Vagina (tissue), 2 donors: ENCODE data around the gene CPNE1. TPM values are rescaled to one million over a fixed set of nuclear protein-coding genes. Genes with fewer than 3 reads are reported as not detected.

Source experiments
- DNase-seq, 2 donors: peaks; one replicate each; pipeline ENCODE4 v3.0.0-alpha.2; 2017; ENCODE audit errors: extremely low spot score in 2 of 2
- H3K27ac ChIP-seq: fragments of 200-600 bp; sonication (generic); one replicate; pipeline ENCODE4 v1.5.1; 2019
- H3K27me3 ChIP-seq: fragments of 200-600 bp; sonication (generic); one replicate; pipeline ENCODE4 v1.5.1; 2019
- H3K36me3 ChIP-seq, 2 donors: fragments of 200-600 bp; sonication (generic); one replicate each; pipeline ENCODE4 v1.5.1; 2017 to 2019
- H3K4me1 ChIP-seq: fragments of 200-600 bp; sonication (generic); one replicate; pipeline ENCODE4 v1.5.1; 2019
- H3K4me3 ChIP-seq, 2 donors: fragments of 200-600 bp; sonication (generic); 1 replicate in 1 of 2; 2 replicates in 1 of 2; pipeline ENCODE4 v1.5.1; 2016 to 2019
- H3K9me3 ChIP-seq: fragments of 200-600 bp; sonication (generic); one replicate; pipeline ENCODE4 v1.5.1; 2019
- CTCF ChIP-seq, 3 experiments: fragments of 450-650 bp in 2 of 3; fragments of 200-600 bp in 1 of 3; sonication (generic) in 1 of 3; IDR thresholded peaks; one replicate each; pipeline ENCODE4 v1.5.1; 2017 to 2019; ENCODE audit warnings: antibody characterized with exemption in 3 of 3, mild to moderate bottlenecking in 2 of 3, moderate library complexity in 2 of 3
- POLR2A ChIP-seq, 2 donors: fragments of 450-650 bp; IDR thresholded peaks; one replicate each; pipeline ENCODE4 v1.6.1; 2017; ENCODE audit warnings: antibody characterized with exemption in 2 of 2, mild to moderate bottlenecking in 2 of 2, moderate library complexity in 2 of 2
- POLR2AphosphoS5 ChIP-seq, 2 donors: sonication (generic); formaldehyde crosslinking; IDR thresholded peaks; one replicate each; pipeline ENCODE4 v1.9.0; 2017; ENCODE audit warnings: antibody characterized with exemption in 2 of 2, mild to moderate bottlenecking in 2 of 2, low read depth in 1 of 2; ENCODE audit not compliant: insufficient read depth in 1 of 2
- intact Hi-C: fragments of 100-400 bp; cut with DNase I; formaldehyde crosslinking; loops from one replicate; pipeline ENCODE4 v1.15.1; 2023
- total RNA-seq: library from RNA; depleted of rRNA; stranded (reverse); fragments of >200 nt; gene quantifications from one replicate; pipeline ENCODE4 v1.2.3, GENCODE V29; 2016

The CPNE1 gene
- total RNA-seq, 1 donor from 2014 or later: 149 TPM

DNA sequence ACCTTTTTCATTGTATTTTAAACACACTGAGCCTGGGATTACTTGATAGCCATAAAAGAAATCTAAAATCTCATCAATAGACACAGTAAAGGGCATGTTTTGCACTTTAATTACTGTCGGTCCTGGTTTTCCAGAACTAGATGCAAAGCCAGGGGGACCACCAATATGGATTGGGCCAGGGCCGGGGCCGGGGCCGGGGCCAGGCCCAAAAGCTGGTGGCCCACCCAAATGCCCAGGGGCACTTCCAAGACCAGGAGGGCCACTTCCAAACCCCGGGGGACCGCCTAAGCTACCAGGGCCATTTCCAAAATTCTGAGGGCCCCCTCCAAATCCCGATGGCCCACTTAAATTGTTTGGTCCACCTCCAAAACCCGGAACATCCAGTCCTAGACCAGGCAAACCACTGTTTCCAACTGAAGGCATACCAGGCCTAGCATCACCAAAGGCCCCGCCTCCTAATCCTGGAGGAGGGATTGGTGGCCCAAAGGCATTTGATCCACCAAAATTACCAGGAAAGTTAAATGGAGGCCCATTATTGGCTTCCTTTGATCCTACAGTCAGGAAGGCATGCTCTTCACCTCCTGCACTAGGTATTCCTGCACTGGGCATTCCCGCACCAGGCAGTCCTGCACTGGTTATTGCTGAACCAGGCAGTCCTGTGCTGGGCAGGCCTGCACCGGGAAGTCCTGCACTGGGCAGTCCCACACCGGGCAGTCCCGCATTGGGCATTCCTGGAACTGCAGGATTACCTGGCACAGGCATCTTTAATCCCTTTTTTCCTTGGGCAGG is 11.9 kb downstream of the CPNE1 start:
- H3K9me3 ChIP-seq: no peaks in the 10 kb centered on the region
- TF ChIP-seq POLR2A (IDR thresholded peaks at IDR 0.05): no peak
- no peak for TF ChIP-seq CTCF (IDR thresholded peaks at IDR 0.05)
- DNase-seq: no peak
- peaks cover 0 to 30% of the 10 kb centered on the region in 2 donors for H3K36me3 ChIP-seq
- intact Hi-C loops: no loop called here
- H3K27me3 ChIP-seq: no peaks in the 10 kb centered on the region
- no peak overlapping the region for H3K4me3 ChIP-seq
- no peak overlapping the region for H3K27ac ChIP-seq
- H3K4me1 ChIP-seq: peaks cover 56% of the 10 kb centered on the region

GRCh38 chr20:35651958-35652357 is 12.7 kb downstream of the CPNE1 start:
- Histone ChIP-seq H3K4me3 (no peak overlapping the region), H3K4me1 (peaks cover 47% of the 10 kb centered on the region), H3K9me3 (no peaks in the 10 kb centered on the region), H3K27me3 (no peaks in the 10 kb centered on the region), H3K36me3 (peaks cover 0 to 30% of the 10 kb centered on the region in 2 donors), H3K27ac (no peak overlapping the region)
- no peak for DNase-seq
- TF ChIP-seq POLR2A (IDR thresholded peaks at IDR 0.05) (no peak), POLR2AphosphoS5 (IDR thresholded peaks at IDR 0.05; ENCODE audit: insufficient read depth in 1 of 2, low read depth in 1 of 2) (no peak), CTCF (IDR thresholded peaks at IDR 0.05) (no peak)
- intact Hi-C loops: no loop called here

- intact Hi-C loops: no loop called here
- Histone ChIP-seq H3K4me3 (no peak overlapping the region), H3K4me1 (peaks cover 41% of the 10 kb centered on the region), H3K36me3 (peaks cover 0 to 30% of the 10 kb centered on the region in 2 donors), H3K27me3 (no peaks in the 10 kb centered on the region), H3K9me3 (no peaks in the 10 kb centered on the region), H3K27ac (no peak overlapping the region)
- TF ChIP-seq CTCF (IDR thresholded peaks at IDR 0.05) (no peak), POLR2A (IDR thresholded peaks at IDR 0.05) (no peak), POLR2AphosphoS5 (IDR thresholded peaks at IDR 0.05; ENCODE audit: insufficient read depth in 1 of 2, low read depth in 1 of 2) (no peak)
- DNase-seq: no peak
Observed at GRCh38 chr20:35650632-35651031, 14.1 kb downstream of the CPNE1 start.

DNA sequence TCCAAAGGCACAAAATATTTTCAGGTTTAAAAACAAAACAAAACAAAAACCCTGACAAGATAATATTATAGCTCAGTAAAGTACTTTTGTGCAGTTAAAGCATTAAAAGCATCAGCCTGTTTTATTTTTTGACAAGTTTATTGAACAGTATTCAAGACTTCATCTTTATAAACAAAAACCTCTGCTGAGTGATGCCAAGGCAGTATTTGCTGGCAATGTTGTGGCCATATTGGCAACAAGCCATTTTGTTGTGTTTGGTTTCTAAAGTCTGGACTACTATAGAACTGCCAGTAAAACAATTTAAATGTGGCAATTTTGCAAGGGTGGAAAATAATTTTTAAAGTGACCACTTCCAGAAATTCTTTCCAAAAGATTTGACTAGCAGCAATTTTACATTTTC is 15.9 kb downstream of the CPNE1 start:
- peaks cover 0 to 16% of the 10 kb centered on the region in 2 donors for H3K36me3 ChIP-seq
- H3K27me3 ChIP-seq: no peaks in the 10 kb centered on the region
- no peak for DNase-seq
- peaks cover 41% of the 10 kb centered on the region for H3K4me1 ChIP-seq
- TF ChIP-seq CTCF (IDR thresholded peaks at IDR 0.05) (no peak), POLR2AphosphoS5 (IDR thresholded peaks at IDR 0.05; ENCODE audit: insufficient read depth in 1 of 2, low read depth in 1 of 2) (no peak), POLR2A (IDR thresholded peaks at IDR 0.05) (no peak)
- no peak overlapping the region for H3K4me3 ChIP-seq
- intact Hi-C loops: no loop called here
- H3K9me3 ChIP-seq: no peaks in the 10 kb centered on the region
- H3K27ac ChIP-seq: no peak overlapping the region

DNA sequence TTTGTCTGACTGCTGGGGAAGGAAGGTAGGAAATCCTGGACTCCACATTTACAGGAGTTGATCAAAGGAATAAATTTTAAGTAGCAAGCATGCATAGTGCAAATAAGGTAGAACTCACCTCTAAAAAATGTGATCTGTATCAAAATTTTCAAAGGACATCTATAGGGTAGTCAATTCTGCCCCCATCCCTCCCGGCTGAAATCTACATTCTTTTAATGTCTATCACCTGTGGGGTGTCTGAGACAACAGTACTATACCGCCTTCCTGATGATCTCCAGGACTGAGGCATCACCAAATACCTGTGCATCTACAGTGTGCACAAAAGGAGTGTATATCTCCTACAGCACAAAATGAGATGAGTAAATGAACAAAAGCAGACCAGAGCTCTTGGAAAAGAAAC is 19.9 kb downstream of the CPNE1 start:
- intact Hi-C loops: no loop called here
- H3K27ac ChIP-seq: no peak overlapping the region
- H3K9me3 ChIP-seq: no peaks in the 10 kb centered on the region
- H3K4me1 ChIP-seq: peaks cover 30% of the 10 kb centered on the region
- TF ChIP-seq POLR2AphosphoS5 (IDR thresholded peaks at IDR 0.05; ENCODE audit: insufficient read depth in 1 of 2, low read depth in 1 of 2): no peak
- TF ChIP-seq POLR2A (IDR thresholded peaks at IDR 0.05): no peak
- TF ChIP-seq CTCF (IDR thresholded peaks at IDR 0.05): no peak
- no peak overlapping the region for H3K4me3 ChIP-seq
- H3K27me3 ChIP-seq: no peaks in the 10 kb centered on the region
- H3K36me3 ChIP-seq: no peaks in the 10 kb centered on the region
- no peak for DNase-seq
